GM10266 (cell line): ENCODE measurements around the gene SH3RF1.
"Not testable (repeated sequence)": the region's sequence is repeated elsewhere in the genome, so short reads cannot be mapped to it uniquely, and the experiment has no call there.

Experiments used
- DNase-seq: peaks from one replicate; pipeline ENCODE4 v3.0.0; 2012; ENCODE audit errors: extremely low spot score
- TF ChIP-seq, protein P1 (sequence below): IDR thresholded peaks from 2 replicates; pipeline ENCODE4 v1.5.1; 2012; ENCODE audit warnings: mild to moderate bottlenecking, low read depth; ENCODE audit not compliant: control insufficient read depth, insufficient read depth; ENCODE audit errors: missing control alignments

SH3RF1 gene

DNA sequence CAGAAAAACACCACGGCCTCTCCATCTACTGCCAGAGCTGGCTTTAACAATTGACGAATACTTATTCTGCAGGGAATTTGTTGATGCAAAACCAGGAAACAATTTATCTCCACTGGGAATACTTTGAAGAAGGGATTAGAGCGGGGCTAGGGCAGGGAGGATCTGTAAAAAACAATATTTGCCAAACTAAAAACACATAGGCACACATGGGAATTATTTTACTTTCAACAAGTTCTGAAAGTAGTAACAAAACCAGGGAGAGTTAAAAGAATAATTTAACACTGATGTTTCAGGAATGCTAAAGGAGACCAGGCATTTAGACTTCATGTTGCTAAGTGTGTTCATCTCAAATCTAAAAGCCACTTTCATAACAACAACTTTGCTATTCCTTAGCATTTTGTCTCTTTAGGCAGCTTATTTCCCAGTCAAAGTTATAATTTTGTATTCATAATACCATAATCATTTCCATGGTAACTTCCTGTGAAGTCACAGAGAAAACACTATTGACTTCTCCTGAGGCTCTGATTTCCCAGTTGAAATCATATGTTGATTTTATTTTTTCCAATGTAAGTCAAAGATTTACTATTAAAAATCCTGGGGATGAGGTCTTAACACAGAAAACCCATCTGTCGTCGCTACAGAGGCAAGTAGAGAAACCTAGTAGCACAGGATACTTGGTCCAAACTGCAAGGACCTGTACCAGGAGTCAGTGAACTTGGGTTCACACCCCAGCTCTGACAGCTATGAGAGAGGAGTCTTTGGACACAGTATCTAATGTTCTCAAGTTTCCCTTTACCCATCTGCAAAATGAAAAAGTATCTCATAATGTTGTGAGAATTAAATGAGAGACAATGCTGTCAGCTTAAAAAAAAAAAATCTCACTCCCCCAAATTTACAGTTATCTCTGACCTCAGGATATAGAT is 69.3 kb downstream of the SH3RF1 start:
- TF ChIP-seq, protein P1, sequence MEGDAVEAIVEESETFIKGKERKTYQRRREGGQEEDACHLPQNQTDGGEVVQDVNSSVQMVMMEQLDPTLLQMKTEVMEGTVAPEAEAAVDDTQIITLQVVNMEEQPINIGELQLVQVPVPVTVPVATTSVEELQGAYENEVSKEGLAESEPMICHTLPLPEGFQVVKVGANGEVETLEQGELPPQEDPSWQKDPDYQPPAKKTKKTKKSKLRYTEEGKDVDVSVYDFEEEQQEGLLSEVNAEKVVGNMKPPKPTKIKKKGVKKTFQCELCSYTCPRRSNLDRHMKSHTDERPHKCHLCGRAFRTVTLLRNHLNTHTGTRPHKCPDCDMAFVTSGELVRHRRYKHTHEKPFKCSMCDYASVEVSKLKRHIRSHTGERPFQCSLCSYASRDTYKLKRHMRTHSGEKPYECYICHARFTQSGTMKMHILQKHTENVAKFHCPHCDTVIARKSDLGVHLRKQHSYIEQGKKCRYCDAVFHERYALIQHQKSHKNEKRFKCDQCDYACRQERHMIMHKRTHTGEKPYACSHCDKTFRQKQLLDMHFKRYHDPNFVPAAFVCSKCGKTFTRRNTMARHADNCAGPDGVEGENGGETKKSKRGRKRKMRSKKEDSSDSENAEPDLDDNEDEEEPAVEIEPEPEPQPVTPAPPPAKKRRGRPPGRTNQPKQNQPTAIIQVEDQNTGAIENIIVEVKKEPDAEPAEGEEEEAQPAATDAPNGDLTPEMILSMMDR, result no peak
- no peak for DNase-seq

DNA sequence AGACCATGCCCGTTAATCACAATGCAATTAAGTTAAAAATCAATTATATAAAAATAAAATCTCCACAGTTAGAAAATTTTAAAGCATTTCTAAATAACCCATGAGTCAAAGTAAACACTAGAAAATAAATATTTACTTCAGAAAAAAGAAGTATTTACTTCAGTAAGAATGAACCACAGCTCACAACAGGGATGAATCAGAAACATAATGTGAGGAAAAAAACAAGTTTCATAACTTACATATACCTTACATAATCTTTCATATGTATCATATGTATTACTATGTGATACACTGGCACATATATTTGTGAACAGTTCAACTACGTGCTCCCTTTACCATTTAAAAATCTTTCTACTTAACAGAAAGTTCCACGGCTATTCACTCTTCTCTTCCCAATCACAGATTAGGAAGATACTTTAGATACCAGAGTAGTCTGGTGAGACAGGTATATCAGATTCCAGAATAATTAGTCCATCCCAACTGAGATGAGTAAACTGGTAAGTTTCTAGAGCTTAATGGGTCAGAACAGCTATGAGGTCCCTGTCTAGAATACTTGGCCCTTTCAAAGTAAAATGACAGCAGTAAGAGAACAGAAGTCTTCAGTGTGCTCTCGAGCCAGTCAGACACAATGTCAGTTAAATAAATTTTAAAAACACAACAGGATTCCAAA is 70.3 kb downstream of the SH3RF1 start:
- no peak for DNase-seq

DNA sequence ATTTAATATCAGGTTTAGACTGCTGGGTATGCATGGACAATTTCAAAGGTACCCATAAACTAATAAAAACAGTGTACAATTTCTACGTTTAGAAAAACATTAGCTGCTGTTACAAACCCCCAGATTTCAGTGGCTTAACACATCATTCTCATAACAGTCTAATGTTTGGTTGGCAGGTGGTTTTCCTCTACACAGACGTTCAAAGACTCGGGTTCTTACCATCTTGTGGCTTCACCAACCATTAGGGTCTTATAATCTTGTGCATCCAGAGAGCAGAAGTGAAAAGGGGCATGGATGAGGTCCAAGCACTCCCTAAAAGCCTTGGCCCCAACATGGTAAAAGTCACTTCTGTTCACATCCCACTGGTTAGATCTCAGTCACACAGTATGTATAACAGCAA is 71.6 kb downstream of the SH3RF1 start:
- TF ChIP-seq, protein P1, result no peak
- no peak for DNase-seq

More for the DNA sequence above, 70.3 kb downstream of the SH3RF1 start:
- TF ChIP-seq, protein P1, result no peak

DNA sequence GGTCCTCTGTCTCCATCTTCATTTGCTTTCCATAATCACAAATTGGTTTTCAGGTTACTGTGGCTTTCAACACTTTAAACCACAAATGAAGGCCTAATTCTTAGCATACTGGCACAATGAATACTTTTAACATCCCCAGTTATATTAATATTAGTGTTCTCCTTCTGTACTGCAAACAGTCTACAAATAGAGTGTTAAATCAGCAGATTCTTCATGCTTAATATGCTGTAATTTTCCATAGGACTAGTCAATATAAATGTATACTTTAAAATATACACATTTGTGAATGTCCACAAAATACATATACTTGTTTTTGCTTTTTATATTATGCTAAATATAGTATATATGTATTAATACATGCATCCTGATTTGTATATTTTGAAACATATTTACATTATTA is 72.6 kb downstream of the SH3RF1 start:
- TF ChIP-seq, protein P1, result no peak
- no peak for DNase-seq

DNA sequence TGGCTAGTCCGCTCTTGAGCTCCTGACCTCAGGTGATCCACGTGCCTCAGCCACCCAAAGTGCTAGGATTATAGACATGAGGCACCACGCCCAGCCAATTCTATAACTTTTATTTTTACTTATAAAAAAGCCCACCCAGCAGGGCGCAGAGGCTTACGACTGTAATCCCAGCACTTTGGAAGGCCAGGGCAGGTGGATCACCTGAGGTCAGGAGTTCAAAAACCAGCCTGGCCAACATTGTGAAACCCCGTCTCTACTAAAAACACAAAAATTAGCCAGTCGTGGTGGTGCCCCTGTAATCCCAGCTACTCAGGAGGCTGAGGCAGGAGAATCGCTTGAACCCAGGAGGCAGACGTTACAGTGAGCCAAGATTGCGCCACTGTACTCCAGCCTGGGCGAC is 73.5 kb downstream of the SH3RF1 start:
- not testable (repeated sequence) for DNase-seq

DNA sequence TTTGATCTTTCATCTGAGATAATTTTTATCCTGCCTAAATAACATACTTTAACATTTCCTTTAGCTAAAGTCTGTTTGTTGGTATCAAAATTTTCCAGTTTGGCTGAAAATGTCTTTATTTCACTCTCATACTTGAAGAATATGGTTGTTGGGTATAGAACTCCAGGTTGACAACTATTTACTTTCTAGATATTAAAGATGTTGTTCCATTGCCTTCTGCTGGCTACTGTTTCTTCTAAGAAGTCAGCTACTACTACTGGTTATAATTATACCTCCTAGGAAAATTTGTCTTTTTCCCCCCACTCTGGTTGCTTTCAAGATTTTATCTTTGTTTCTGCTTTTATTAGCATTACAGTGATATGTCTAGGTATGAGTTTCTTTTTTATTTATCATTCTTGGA is 75.7 kb downstream of the SH3RF1 start:
- no peak for DNase-seq

DNA sequence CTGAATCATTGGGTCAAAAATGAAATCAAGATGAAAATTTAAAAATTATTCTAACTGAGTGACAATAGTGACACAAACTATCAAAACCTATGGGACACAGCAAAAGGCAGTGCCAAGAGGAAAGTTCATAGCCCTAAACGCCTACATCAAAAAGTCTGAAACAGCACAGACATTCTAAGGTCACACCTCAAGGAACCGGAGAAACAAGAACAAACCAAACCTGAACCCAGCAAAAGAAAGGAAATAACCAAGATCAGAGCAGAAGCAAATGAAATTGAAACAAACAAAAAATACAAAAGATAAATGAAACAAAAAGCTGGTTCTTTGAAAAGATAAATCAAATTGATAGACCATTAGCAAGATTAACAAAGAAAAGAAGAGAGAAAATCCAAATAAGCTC is 80.8 kb downstream of the SH3RF1 start:
- DNase-seq, result not testable (repeated sequence)

More for the DNA sequence above, 75.7 kb downstream of the SH3RF1 start:
- TF ChIP-seq, protein P1, result no peak

DNA sequence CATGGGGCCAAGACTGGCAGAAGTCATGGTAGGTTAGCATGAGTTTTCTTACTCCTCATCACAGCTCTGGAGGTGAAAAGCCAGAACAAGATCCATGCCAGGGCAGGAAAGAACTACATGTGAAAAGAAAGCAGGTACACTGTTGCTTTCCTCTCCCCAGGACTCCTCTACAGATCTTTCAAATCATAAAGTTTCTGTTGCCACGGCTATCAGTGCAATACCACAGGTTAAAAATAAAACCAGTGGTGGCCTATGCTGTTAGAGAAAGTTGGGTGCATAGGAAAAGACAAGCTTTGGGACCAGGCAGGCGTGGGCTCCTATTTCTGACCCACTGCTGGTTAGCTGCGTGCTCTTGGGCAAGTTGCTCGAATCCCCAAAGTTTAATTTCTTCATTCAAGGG is 81.4 kb downstream of the SH3RF1 start:
- DNase-seq, result no peak
- TF ChIP-seq, protein P1, result no peak
